ENCODE results near the gene CEP131.
A peak's percentile ranks its signal among the peaks of the same experiment; 100 is the strongest.

CEP131 gene

DNA sequence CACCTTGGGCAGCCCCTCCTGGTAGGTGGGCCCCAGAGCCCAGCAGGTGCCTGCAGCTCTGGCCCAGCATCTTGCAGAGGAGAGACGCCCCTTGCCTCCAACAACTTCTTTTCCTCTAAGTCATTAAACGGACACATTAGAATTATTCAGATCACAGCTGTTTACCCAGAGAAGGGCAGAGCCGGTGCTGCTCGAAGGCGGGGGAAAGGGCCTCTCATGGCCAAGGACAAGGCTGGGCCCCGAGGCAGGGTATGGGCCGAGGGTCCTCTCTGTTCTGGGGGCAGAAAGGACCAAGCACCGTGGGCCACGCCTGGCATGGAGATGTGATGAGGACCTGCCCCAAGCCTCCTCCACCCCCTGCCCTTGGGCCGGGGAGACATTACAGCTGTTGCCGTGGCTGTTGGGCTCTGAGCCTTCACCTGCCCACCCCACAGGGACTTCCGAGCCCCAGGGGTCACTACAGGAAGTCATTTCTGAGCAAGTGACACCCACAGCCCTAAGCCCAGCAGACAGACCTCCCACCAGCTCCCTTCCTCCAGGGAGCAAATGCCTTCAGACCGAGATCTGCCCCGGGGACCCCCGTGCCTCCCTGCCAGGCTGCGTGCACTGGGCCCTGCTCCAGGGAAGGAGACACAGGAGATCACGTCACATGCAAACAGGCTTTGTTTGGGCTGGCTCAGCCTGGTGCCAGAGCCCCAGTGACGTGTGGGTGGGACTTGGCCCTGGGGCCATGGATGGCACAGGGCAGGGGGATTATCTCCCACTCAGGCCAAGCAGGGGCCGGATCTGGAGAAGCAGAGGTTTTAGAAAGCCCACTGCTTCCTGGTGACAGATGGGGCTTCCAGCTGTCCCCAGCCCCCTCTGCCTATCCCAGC is 58.2 kb downstream of the CEP131 start:
- POLR2A ChIA-PET: interaction anchor here (0.6 to 1.3 kb wide), 2 partner anchors 22 to 561 kb away, joined by 3 to 4 read pairs; no protein-coding TSS in a partner anchor
- Histone ChIP-seq H3K36me3 (ENCODE audit: control insufficient read depth in 2 of 2, insufficient read depth in 1 of 2, low read length in 2 of 2) (no peaks in the 10 kb centered on the region), H3K4me1 (ENCODE audit: control insufficient read depth, insufficient read depth, low read length) (peaks cover 2% of the 10 kb centered on the region; the same call in 1 of the 2 replicates), H3K27ac (ENCODE audit: extremely low read depth, low read depth, low read length) (peak overlapping the region; percentile 55; the same call in 1 of the 2 replicates), H3K9me3 (ENCODE audit: control insufficient read depth, insufficient read depth, low read depth, low read length) (no peaks in the 10 kb centered on the region), H3K4me3 (ENCODE audit: low read depth, low read length) (no peak overlapping the region)
- CTCF ChIA-PET: interaction anchor here (1.6 to 1.7 kb wide), 2 partner anchors 22 to 36 kb away, joined by 4 read pairs; no protein-coding TSS in a partner anchor
- TF ChIP-seq ZNF777 (tag by site-specific recombination; IDR thresholded peaks at IDR 0.05; ENCODE audit: borderline replicate concordance): no peak
- TF ChIP-seq, protein P1, sequence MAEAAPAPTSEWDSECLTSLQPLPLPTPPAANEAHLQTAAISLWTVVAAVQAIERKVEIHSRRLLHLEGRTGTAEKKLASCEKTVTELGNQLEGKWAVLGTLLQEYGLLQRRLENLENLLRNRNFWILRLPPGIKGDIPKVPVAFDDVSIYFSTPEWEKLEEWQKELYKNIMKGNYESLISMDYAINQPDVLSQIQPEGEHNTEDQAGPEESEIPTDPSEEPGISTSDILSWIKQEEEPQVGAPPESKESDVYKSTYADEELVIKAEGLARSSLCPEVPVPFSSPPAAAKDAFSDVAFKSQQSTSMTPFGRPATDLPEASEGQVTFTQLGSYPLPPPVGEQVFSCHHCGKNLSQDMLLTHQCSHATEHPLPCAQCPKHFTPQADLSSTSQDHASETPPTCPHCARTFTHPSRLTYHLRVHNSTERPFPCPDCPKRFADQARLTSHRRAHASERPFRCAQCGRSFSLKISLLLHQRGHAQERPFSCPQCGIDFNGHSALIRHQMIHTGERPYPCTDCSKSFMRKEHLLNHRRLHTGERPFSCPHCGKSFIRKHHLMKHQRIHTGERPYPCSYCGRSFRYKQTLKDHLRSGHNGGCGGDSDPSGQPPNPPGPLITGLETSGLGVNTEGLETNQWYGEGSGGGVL (tag by site-specific recombination; IDR thresholded peaks at IDR 0.05): no peak
- TF ChIP-seq, protein P2, sequence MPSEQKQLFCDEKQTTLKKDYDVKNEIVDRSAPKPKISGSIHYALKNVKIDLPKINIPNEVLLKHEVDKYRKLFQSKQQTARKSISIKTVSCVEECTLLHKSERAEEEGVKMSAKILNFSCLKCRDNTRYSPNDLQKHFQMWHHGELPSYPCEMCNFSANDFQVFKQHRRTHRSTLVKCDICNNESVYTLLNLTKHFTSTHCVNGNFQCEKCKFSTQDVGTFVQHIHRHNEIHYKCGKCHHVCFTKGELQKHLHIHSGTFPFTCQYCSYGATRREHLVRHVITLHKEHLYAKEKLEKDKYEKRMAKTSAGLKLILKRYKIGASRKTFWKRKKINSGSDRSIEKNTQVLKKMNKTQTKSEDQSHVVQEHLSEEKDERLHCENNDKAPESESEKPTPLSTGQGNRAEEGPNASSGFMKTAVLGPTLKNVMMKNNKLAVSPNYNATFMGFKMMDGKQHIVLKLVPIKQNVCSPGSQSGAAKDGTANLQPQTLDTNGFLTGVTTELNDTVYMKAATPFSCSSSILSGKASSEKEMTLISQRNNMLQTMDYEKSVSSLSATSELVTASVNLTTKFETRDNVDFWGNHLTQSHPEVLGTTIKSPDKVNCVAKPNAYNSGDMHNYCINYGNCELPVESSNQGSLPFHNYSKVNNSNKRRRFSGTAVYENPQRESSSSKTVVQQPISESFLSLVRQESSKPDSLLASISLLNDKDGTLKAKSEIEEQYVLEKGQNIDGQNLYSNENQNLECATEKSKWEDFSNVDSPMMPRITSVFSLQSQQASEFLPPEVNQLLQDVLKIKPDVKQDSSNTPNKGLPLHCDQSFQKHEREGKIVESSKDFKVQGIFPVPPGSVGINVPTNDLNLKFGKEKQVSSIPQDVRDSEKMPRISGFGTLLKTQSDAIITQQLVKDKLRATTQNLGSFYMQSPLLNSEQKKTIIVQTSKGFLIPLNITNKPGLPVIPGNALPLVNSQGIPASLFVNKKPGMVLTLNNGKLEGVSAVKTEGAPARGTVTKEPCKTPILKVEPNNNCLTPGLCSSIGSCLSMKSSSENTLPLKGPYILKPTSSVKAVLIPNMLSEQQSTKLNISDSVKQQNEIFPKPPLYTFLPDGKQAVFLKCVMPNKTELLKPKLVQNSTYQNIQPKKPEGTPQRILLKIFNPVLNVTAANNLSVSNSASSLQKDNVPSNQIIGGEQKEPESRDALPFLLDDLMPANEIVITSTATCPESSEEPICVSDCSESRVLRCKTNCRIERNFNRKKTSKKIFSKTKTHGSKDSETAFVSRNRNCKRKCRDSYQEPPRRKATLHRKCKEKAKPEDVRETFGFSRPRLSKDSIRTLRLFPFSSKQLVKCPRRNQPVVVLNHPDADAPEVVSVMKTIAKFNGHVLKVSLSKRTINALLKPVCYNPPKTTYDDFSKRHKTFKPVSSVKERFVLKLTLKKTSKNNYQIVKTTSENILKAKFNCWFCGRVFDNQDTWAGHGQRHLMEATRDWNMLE (tag by site-specific recombination; conservative IDR thresholded peaks at IDR 0.05; ENCODE audit: low read depth): no peak
- no peak for TF ChIP-seq ZNF292 (tag by site-specific recombination; IDR thresholded peaks at IDR 0.05; ENCODE audit: borderline replicate concordance, low read depth)
- TF ChIP-seq ZNF785 (tag by site-specific recombination; IDR thresholded peaks at IDR 0.05): no peak
- TF ChIP-seq ZBTB8A (tag by site-specific recombination; IDR thresholded peaks at IDR 0.05): peak; percentile 11; the same call in 1 of the 2 replicates
- TF ChIP-seq, protein P3, sequence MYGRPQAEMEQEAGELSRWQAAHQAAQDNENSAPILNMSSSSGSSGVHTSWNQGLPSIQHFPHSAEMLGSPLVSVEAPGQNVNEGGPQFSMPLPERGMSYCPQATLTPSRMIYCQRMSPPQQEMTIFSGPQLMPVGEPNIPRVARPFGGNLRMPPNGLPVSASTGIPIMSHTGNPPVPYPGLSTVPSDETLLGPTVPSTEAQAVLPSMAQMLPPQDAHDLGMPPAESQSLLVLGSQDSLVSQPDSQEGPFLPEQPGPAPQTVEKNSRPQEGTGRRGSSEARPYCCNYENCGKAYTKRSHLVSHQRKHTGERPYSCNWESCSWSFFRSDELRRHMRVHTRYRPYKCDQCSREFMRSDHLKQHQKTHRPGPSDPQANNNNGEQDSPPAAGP (tag by site-specific recombination; IDR thresholded peaks at IDR 0.05): no peak
- TF ChIP-seq ZNF521 (tag by site-specific recombination; IDR thresholded peaks at IDR 0.05): no peak
- TF ChIP-seq, protein P4, sequence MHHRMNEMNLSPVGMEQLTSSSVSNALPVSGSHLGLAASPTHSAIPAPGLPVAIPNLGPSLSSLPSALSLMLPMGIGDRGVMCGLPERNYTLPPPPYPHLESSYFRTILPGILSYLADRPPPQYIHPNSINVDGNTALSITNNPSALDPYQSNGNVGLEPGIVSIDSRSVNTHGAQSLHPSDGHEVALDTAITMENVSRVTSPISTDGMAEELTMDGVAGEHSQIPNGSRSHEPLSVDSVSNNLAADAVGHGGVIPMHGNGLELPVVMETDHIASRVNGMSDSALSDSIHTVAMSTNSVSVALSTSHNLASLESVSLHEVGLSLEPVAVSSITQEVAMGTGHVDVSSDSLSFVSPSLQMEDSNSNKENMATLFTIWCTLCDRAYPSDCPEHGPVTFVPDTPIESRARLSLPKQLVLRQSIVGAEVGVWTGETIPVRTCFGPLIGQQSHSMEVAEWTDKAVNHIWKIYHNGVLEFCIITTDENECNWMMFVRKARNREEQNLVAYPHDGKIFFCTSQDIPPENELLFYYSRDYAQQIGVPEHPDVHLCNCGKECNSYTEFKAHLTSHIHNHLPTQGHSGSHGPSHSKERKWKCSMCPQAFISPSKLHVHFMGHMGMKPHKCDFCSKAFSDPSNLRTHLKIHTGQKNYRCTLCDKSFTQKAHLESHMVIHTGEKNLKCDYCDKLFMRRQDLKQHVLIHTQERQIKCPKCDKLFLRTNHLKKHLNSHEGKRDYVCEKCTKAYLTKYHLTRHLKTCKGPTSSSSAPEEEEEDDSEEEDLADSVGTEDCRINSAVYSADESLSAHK (tag by site-specific recombination; IDR thresholded peaks at IDR 0.05): no peak
- no peak for TF ChIP-seq ZNF530 (tag by site-specific recombination; IDR thresholded peaks at IDR 0.05; ENCODE audit: low read depth)
- TF ChIP-seq, protein P5, sequence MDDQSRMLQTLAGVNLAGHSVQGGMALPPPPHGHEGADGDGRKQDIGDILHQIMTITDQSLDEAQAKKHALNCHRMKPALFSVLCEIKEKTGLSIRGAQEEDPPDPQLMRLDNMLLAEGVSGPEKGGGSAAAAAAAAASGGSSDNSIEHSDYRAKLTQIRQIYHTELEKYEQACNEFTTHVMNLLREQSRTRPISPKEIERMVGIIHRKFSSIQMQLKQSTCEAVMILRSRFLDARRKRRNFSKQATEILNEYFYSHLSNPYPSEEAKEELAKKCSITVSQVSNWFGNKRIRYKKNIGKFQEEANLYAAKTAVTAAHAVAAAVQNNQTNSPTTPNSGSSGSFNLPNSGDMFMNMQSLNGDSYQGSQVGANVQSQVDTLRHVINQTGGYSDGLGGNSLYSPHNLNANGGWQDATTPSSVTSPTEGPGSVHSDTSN (CRISPR knock-in tag; IDR thresholded peaks at IDR 0.05): peak; percentile 2; the same call in 1 of the 2 replicates
- TF ChIP-seq EGR2 (tag by site-specific recombination; IDR thresholded peaks at IDR 0.05; ENCODE audit: low read depth): peak; percentile 51
- no peak for TF ChIP-seq ZNF670 (tag by site-specific recombination; IDR thresholded peaks at IDR 0.05; ENCODE audit: low read depth)
- no peak for TF ChIP-seq ZNF184 (tag by site-specific recombination; IDR thresholded peaks at IDR 0.05)
- TF ChIP-seq, protein P6, sequence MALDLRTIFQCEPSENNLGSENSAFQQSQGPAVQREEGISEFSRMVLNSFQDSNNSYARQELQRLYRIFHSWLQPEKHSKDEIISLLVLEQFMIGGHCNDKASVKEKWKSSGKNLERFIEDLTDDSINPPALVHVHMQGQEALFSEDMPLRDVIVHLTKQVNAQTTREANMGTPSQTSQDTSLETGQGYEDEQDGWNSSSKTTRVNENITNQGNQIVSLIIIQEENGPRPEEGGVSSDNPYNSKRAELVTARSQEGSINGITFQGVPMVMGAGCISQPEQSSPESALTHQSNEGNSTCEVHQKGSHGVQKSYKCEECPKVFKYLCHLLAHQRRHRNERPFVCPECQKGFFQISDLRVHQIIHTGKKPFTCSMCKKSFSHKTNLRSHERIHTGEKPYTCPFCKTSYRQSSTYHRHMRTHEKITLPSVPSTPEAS (tag by site-specific recombination; IDR thresholded peaks at IDR 0.05): no peak
- TF ChIP-seq GLIS1 (tag by site-specific recombination; IDR thresholded peaks at IDR 0.05): peak; percentile 84
- no peak for TF ChIP-seq SETDB1 (IDR thresholded peaks at IDR 0.05; ENCODE audit: insufficient read length, low read length)
- no peak for TF ChIP-seq ZNF426 (tag by site-specific recombination; IDR thresholded peaks at IDR 0.05)
- TF ChIP-seq, protein P7, sequence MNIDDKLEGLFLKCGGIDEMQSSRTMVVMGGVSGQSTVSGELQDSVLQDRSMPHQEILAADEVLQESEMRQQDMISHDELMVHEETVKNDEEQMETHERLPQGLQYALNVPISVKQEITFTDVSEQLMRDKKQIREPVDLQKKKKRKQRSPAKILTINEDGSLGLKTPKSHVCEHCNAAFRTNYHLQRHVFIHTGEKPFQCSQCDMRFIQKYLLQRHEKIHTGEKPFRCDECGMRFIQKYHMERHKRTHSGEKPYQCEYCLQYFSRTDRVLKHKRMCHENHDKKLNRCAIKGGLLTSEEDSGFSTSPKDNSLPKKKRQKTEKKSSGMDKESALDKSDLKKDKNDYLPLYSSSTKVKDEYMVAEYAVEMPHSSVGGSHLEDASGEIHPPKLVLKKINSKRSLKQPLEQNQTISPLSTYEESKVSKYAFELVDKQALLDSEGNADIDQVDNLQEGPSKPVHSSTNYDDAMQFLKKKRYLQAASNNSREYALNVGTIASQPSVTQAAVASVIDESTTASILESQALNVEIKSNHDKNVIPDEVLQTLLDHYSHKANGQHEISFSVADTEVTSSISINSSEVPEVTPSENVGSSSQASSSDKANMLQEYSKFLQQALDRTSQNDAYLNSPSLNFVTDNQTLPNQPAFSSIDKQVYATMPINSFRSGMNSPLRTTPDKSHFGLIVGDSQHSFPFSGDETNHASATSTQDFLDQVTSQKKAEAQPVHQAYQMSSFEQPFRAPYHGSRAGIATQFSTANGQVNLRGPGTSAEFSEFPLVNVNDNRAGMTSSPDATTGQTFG (tag by site-specific recombination; IDR thresholded peaks at IDR 0.05; ENCODE audit: borderline replicate concordance): no peak
- peak; percentile 63 for TF ChIP-seq GLIS2 (tag by site-specific recombination; IDR thresholded peaks at IDR 0.05)
